GM12878 (cell line): ENCODE measurements around the gene CDHR5. TPM values are rescaled to one million over a fixed set of nuclear protein-coding genes. Genes with fewer than 3 reads are reported as not detected.

ENCODE experiments used
- ATF3 ChIP-seq: IDR thresholded peaks from 2 replicates; pipeline ENCODE4 v1.6.1; 2011; ENCODE audit warnings: low read depth, mild to moderate bottlenecking, low read length, moderate library complexity, borderline replicate concordance; ENCODE audit errors: extremely low read depth
- CHD4 ChIP-seq: fragments of 200-600 bp; sonication (generic); IDR thresholded peaks from 2 replicates; pipeline ENCODE4 v1.6.1; 2016; ENCODE audit warnings: mild to moderate bottlenecking
- KDM1A ChIP-seq: fragments of 200-600 bp; sonication (generic); IDR thresholded peaks from 2 replicates; pipeline ENCODE4 v1.6.1; 2016; ENCODE audit warnings: borderline replicate concordance
- NRF1 ChIP-seq: conservative IDR thresholded peaks from 2 replicates; pipeline ENCODE4 v1.6.1; 2011; ENCODE audit warnings: mild to moderate bottlenecking, low read depth, low read length, improper control_type of control experiment
- SMARCA5 ChIP-seq: fragments of 450-650 bp; IDR thresholded peaks from 2 replicates; pipeline ENCODE4 v1.6.1; 2017; ENCODE audit warnings: mild to moderate bottlenecking
- SUPT20H ChIP-seq: IDR thresholded peaks from 2 replicates; pipeline ENCODE4 v1.6.1; 2011; ENCODE audit warnings: low read depth, mild to moderate bottlenecking, low read length, moderate library complexity, borderline replicate concordance; ENCODE audit not compliant: control insufficient read depth
- polyA plus RNA-seq, 11 experiments: library from polyadenylated mRNA; depleted of rRNA in 4 of 11; unstranded in 6 of 11; stranded (reverse) in 5 of 11; fragments of >200 nt; fragmentation: Nextera tagmentation in 4 of 11; fragmentation: Illumina TruSeq in 1 of 11; extraction: Ambion mirVana in 4 of 11; extraction: Trizol in 1 of 11; gene quantifications; 1 replicate in 1 of 11; 2 replicates in 10 of 11; pipeline versions ENCODE4 v1.2.1 to v1.2.3, GENCODE V29; 2011 to 2016; ENCODE audit warnings: inconsistent platforms in 2 of 11, missing spikeins in 2 of 11, low read depth in 1 of 11
- total RNA-seq, 4 experiments: library from RNA; depleted of rRNA in 3 of 4; stranded (reverse); fragments of >200 nt in 3 of 4; fragmentation: Illumina TruSeq in 1 of 4; extraction: Trizol in 1 of 4; gene quantifications; 2 replicates each; pipeline versions ENCODE4 v1.2.1 to v1.2.3, GENCODE V29; 2013 to 2021
- TF ChIP-seq, protein P1 (sequence below): fragments of 450-650 bp; formaldehyde crosslinking; IDR thresholded peaks from 2 replicates; pipeline ENCODE4 v1.4.0; 2020; ENCODE audit warnings: mild to moderate bottlenecking, moderate library complexity
- TF ChIP-seq, protein P2 (sequence below): fragments of 150-350 bp; IDR thresholded peaks from 2 replicates; pipeline ENCODE4 v1.6.1; 2014; ENCODE audit warnings: mild to moderate bottlenecking, low read depth, low read length

Gene CDHR5
- total and polyA plus RNA-seq, 10 of the 15 experiments (the other 5 are each of a cell fraction or from before 2014, with no cell fraction given) = 0.06 TPM; not detected in 9

- no peak for TF ChIP-seq ATF3
- no peak for TF ChIP-seq SMARCA5
- no peak for TF ChIP-seq CHD4
- TF ChIP-seq, protein P1, sequence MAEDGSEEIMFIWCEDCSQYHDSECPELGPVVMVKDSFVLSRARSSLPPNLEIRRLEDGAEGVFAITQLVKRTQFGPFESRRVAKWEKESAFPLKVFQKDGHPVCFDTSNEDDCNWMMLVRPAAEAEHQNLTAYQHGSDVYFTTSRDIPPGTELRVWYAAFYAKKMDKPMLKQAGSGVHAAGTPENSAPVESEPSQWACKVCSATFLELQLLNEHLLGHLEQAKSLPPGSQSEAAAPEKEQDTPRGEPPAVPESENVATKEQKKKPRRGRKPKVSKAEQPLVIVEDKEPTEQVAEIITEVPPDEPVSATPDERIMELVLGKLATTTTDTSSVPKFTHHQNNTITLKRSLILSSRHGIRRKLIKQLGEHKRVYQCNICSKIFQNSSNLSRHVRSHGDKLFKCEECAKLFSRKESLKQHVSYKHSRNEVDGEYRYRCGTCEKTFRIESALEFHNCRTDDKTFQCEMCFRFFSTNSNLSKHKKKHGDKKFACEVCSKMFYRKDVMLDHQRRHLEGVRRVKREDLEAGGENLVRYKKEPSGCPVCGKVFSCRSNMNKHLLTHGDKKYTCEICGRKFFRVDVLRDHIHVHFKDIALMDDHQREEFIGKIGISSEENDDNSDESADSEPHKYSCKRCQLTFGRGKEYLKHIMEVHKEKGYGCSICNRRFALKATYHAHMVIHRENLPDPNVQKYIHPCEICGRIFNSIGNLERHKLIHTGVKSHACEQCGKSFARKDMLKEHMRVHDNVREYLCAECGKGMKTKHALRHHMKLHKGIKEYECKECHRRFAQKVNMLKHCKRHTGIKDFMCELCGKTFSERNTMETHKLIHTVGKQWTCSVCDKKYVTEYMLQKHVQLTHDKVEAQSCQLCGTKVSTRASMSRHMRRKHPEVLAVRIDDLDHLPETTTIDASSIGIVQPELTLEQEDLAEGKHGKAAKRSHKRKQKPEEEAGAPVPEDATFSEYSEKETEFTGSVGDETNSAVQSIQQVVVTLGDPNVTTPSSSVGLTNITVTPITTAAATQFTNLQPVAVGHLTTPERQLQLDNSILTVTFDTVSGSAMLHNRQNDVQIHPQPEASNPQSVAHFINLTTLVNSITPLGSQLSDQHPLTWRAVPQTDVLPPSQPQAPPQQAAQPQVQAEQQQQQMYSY = no peak
- no peak for TF ChIP-seq KDM1A
- no peak for TF ChIP-seq NRF1
- TF ChIP-seq, protein P2, sequence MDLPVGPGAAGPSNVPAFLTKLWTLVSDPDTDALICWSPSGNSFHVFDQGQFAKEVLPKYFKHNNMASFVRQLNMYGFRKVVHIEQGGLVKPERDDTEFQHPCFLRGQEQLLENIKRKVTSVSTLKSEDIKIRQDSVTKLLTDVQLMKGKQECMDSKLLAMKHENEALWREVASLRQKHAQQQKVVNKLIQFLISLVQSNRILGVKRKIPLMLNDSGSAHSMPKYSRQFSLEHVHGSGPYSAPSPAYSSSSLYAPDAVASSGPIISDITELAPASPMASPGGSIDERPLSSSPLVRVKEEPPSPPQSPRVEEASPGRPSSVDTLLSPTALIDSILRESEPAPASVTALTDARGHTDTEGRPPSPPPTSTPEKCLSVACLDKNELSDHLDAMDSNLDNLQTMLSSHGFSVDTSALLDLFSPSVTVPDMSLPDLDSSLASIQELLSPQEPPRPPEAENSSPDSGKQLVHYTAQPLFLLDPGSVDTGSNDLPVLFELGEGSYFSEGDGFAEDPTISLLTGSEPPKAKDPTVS = no peak
- no peak for TF ChIP-seq SUPT20H
- TF ChIP-seq, all 136 proteins: peak for 0
Observed at GRCh38 chr11:627308-627576, 2.5 kb upstream of the CDHR5 start (continued).
